ENCODE data around the gene INPP5D. TPM values are rescaled to one million over a fixed set of nuclear protein-coding genes. Genes with fewer than 3 reads are reported as not detected.

INPP5D gene
- total and polyA plus RNA-seq, 2 donors (not counting 1 experiment from before 2014, with no cell fraction given): 0.01 to 0.33 TPM

GRCh38 chr2:233221378-233222063 is 161.4 kb downstream of the INPP5D start:
- H3K9me3 ChIP-seq (ENCODE audit: control insufficient read depth, insufficient read depth, low read depth, low read length): no peaks in the 10 kb centered on the region
- H3K27ac ChIP-seq (ENCODE audit: insufficient read depth, low read length): no peak overlapping the region
- H4K20me1 ChIP-seq (ENCODE audit: control insufficient read depth, extremely low read depth, insufficient read depth, low read length): no peaks in the 10 kb centered on the region
- no peak overlapping the region for H3K4me3 ChIP-seq (replicated peaks in 1 of 4; ENCODE audit: control extremely low read depth in 1 of 4, insufficient read depth in 1 of 4, low read depth in 3 of 4, low read length in 4 of 4)
- TF ChIP-seq EZH2 (IDR thresholded peaks at IDR 0.05; ENCODE audit: low read length, missing control alignments): no peak
- TF ChIP-seq, protein P1, sequence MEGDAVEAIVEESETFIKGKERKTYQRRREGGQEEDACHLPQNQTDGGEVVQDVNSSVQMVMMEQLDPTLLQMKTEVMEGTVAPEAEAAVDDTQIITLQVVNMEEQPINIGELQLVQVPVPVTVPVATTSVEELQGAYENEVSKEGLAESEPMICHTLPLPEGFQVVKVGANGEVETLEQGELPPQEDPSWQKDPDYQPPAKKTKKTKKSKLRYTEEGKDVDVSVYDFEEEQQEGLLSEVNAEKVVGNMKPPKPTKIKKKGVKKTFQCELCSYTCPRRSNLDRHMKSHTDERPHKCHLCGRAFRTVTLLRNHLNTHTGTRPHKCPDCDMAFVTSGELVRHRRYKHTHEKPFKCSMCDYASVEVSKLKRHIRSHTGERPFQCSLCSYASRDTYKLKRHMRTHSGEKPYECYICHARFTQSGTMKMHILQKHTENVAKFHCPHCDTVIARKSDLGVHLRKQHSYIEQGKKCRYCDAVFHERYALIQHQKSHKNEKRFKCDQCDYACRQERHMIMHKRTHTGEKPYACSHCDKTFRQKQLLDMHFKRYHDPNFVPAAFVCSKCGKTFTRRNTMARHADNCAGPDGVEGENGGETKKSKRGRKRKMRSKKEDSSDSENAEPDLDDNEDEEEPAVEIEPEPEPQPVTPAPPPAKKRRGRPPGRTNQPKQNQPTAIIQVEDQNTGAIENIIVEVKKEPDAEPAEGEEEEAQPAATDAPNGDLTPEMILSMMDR (conservative IDR thresholded peaks at IDR 0.05 in 1 of 2, IDR thresholded peaks at IDR 0.05 in 1 of 2; ENCODE audit: low read depth in 1 of 2, low read length in 2 of 2): no peak
- DNase-seq (ENCODE audit: low read depth in 2 of 2): peak in 1 of 2 donors; percentile 38
- H3K4me2 ChIP-seq (ENCODE audit: extremely low read depth, insufficient read depth, low read length): no peak overlapping the region
- no peaks in the 10 kb centered on the region for H3K4me1 ChIP-seq (ENCODE audit: control insufficient read depth, extremely low read depth, insufficient read depth, low read length)
- H3K27me3 ChIP-seq (ENCODE audit: control insufficient read depth, insufficient read depth, low read length): no peaks in the 10 kb centered on the region
- H3K79me2 ChIP-seq (ENCODE audit: control insufficient read depth, insufficient read depth, low read length): no peaks in the 10 kb centered on the region
- H2AFZ ChIP-seq (ENCODE audit: low read length): no peak overlapping the region
- H3K36me3 ChIP-seq (ENCODE audit: control insufficient read depth, insufficient read depth, low read length): no peaks in the 10 kb centered on the region
- no peak overlapping the region for H3K9ac ChIP-seq (ENCODE audit: insufficient read depth, low read length)

DNA sequence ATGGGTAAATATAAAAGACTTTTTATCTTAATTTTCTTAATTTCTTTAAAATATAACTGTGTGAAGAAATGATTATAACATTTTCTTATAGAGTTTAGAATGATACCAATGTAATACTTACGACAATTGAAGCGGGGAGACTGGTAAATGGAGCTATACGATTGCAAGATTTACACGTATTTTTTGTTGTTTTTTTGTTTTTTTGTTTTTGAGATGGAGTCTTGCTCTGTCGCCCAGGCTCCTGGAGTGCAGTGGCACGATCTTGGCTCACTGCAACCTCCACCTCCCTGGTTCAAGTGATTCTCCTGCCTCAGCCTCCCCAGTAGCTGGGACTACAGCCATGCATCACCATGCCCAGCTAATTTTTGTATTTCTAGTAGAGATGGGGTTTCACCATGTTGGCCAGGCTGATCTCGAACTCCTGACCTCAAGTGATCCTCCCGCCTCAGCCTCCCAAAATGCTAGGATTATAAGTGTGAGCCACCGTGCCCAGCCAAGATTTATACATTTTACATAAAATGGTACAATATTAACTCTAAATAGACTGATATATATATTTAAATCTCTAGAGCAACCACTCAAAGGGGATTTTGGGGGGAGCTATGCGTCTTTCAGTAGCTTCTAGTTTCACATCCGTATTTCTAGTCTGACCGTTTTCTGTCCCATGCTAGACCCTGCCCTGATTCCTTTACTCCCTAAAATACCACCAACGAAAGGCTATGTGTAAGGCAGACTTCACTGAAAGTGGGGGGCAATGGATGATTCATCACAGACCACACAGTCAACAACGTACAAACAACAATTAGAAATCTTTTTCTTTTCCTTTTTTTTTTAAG is 163.1 kb downstream of the INPP5D start:
- H4K20me1 ChIP-seq (ENCODE audit: control insufficient read depth, extremely low read depth, insufficient read depth, low read length): no peaks in the 10 kb centered on the region
- H3K4me2 ChIP-seq (ENCODE audit: extremely low read depth, insufficient read depth, low read length): no peak overlapping the region
- no peaks in the 10 kb centered on the region for H3K27me3 ChIP-seq (ENCODE audit: control insufficient read depth, insufficient read depth, low read length)
- no peak overlapping the region for H3K9ac ChIP-seq (ENCODE audit: insufficient read depth, low read length)
- H3K36me3 ChIP-seq (ENCODE audit: control insufficient read depth, insufficient read depth, low read length): no peaks in the 10 kb centered on the region
- no peak for DNase-seq (ENCODE audit: low read depth in 2 of 2)
- H3K27ac ChIP-seq (ENCODE audit: insufficient read depth, low read length): no peak overlapping the region
- no peak overlapping the region for H2AFZ ChIP-seq (ENCODE audit: low read length)
- H3K4me3 ChIP-seq (replicated peaks in 1 of 4; ENCODE audit: control extremely low read depth in 1 of 4, insufficient read depth in 1 of 4, low read depth in 3 of 4, low read length in 4 of 4): no peak overlapping the region
- no peaks in the 10 kb centered on the region for H3K9me3 ChIP-seq (ENCODE audit: control insufficient read depth, insufficient read depth, low read depth, low read length)
- TF ChIP-seq EZH2 (IDR thresholded peaks at IDR 0.05; ENCODE audit: low read length, missing control alignments): no peak
- H3K79me2 ChIP-seq (ENCODE audit: control insufficient read depth, insufficient read depth, low read length): no peaks in the 10 kb centered on the region
- no peaks in the 10 kb centered on the region for H3K4me1 ChIP-seq (ENCODE audit: control insufficient read depth, extremely low read depth, insufficient read depth, low read length)

DNA sequence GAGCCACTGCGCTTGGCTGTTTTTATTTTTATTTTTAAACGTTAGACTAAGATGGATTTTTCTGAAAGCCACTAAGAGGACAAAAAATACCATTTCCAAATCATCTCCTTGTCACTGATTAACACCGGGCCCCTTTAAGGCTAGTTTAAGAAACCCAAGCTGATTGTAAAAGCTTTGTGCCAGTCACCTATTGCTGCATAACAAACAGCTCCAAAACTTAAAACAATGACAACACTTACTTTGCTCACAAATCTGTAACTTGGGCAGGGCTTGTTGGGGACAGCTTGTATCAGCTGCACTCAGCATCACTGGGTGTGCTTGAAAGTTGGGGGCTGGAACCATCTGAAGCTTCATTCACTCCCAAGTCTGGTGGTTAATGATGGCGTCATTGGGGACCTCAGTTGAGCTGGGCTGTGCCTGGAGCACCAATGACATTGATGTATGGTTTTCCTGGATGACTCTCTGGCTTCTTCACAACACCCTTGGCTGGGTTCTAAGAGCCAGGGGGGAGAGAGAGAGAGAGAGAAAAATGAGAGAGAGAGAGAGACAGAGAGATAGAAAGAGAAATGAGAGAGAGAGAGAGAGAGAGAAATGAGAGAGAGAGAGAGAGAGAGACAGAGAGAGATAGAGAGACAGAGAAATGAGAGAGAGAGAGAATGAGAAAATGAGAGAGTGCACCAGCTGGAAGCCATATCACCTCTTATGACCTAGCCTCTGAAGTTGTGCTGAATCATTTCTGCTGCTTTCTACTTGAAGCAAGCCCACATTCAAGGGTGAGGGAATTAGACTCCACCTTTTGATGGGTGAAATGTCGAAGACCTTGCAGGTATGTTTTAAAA is 165.3 kb downstream of the INPP5D start:
- Histone ChIP-seq H3K4me2 (ENCODE audit: extremely low read depth, insufficient read depth, low read length) (no peak overlapping the region), H3K4me1 (ENCODE audit: control insufficient read depth, extremely low read depth, insufficient read depth, low read length) (no peaks in the 10 kb centered on the region), H3K36me3 (ENCODE audit: control insufficient read depth, insufficient read depth, low read length) (no peaks in the 10 kb centered on the region), H3K9ac (ENCODE audit: insufficient read depth, low read length) (no peak overlapping the region), H3K9me3 (ENCODE audit: control insufficient read depth, insufficient read depth, low read depth, low read length) (no peaks in the 10 kb centered on the region), H3K4me3 (replicated peaks in 1 of 4; ENCODE audit: control extremely low read depth in 1 of 4, insufficient read depth in 1 of 4, low read depth in 3 of 4, low read length in 4 of 4) (no peak overlapping the region), H2AFZ (ENCODE audit: low read length) (no peak overlapping the region), H3K27me3 (ENCODE audit: control insufficient read depth, insufficient read depth, low read length) (no peaks in the 10 kb centered on the region), H4K20me1 (ENCODE audit: control insufficient read depth, extremely low read depth, insufficient read depth, low read length) (no peaks in the 10 kb centered on the region), H3K79me2 (ENCODE audit: control insufficient read depth, insufficient read depth, low read length) (no peaks in the 10 kb centered on the region), H3K27ac (ENCODE audit: insufficient read depth, low read length) (no peak overlapping the region)
- TF ChIP-seq EZH2 (IDR thresholded peaks at IDR 0.05; ENCODE audit: low read length, missing control alignments): no peak
- TF ChIP-seq, protein P1 (conservative IDR thresholded peaks at IDR 0.05 in 1 of 2, IDR thresholded peaks at IDR 0.05 in 1 of 2; ENCODE audit: low read depth in 1 of 2, low read length in 2 of 2): no peak
- DNase-seq (ENCODE audit: low read depth in 2 of 2): peak in 1 of 2 donors; percentile 39

Measured in fibroblast of lung (primary cell).